Gastroesophageal sphincter (tissue), 3 donors: Measurements from ENCODE around the gene CELSR1.

ENCODE experiments used
- POLR2A ChIP-seq, 2 donors: fragments of 450-650 bp; IDR thresholded peaks; one replicate each; pipeline ENCODE4 v1.6.1; 2017; ENCODE audit warnings: antibody characterized with exemption in 2 of 2, mild to moderate bottlenecking in 2 of 2, moderate library complexity in 1 of 2
- POLR2AphosphoS5 ChIP-seq: sonication (generic); formaldehyde crosslinking; IDR thresholded peaks from one replicate; pipeline ENCODE4 v1.6.1; 2017; ENCODE audit warnings: antibody characterized with exemption
- TF ChIP-seq, protein P1 (sequence below), 4 experiments: fragments of 200-600 bp in 2 of 4; fragments of 450-650 bp in 2 of 4; sonication (generic) in 1 of 4; IDR thresholded peaks; one replicate each; pipeline ENCODE4 v1.5.1; 2017 to 2019; ENCODE audit warnings: antibody characterized with exemption in 4 of 4, mild to moderate bottlenecking in 2 of 4, moderate library complexity in 2 of 4

DNA sequence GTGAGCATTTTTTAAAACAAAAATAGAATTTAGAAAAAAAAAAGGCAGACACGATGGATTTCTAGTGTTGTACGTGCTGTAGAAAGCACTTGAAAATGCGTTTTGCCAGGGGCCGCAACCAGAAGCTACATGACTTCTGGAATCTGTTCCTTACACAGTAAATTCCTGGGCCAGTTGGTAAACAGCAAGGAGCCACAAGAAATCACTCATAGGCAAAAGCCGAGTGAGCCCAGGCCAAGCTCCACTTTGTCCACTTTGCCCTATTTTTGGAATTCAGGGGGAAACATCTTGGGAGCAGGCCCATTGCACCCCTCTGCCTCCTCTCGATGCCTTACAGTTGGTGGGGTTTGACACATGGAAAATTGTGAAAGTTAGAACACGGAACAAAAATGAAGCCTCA is 4.1 kb upstream of the CELSR1 start:
- TF ChIP-seq, protein P1, sequence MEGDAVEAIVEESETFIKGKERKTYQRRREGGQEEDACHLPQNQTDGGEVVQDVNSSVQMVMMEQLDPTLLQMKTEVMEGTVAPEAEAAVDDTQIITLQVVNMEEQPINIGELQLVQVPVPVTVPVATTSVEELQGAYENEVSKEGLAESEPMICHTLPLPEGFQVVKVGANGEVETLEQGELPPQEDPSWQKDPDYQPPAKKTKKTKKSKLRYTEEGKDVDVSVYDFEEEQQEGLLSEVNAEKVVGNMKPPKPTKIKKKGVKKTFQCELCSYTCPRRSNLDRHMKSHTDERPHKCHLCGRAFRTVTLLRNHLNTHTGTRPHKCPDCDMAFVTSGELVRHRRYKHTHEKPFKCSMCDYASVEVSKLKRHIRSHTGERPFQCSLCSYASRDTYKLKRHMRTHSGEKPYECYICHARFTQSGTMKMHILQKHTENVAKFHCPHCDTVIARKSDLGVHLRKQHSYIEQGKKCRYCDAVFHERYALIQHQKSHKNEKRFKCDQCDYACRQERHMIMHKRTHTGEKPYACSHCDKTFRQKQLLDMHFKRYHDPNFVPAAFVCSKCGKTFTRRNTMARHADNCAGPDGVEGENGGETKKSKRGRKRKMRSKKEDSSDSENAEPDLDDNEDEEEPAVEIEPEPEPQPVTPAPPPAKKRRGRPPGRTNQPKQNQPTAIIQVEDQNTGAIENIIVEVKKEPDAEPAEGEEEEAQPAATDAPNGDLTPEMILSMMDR (IDR thresholded peaks at IDR 0.05): no peak
- TF ChIP-seq POLR2A (IDR thresholded peaks at IDR 0.05) (no peak), POLR2AphosphoS5 (no peak)
